HG02970 (cell line): ENCODE data around the gene NUBPL.
"Not testable (repeated sequence)": the region's sequence is repeated elsewhere in the genome, so short reads cannot be mapped to it uniquely, and the experiment has no call there.

Experiments used
- ATAC-seq: cut with Tn5 transposase; IDR thresholded peaks from one replicate; pipeline ENCODE4 v1.9.1; 2021; ENCODE audit warnings: mild to moderate bottlenecking, moderate library complexity, moderate number of reproducible peaks; ENCODE audit not compliant: unreplicated experiment, low FRiP score

The NUBPL gene

GRCh38 chr14:31660728-31661127 lies 99.5 kb downstream of the NUBPL start:
- no peak for ATAC-seq

- ATAC-seq = no peak
These were observed 107.1 kb downstream of the NUBPL start for GRCh38 chr14:31668348-31668747.

- no peak for ATAC-seq
These were observed 111.5 kb downstream of the NUBPL start for GRCh38 chr14:31672709-31673108.

GRCh38 chr14:31677052-31677451 lies 115.8 kb downstream of the NUBPL start:
- no peak for ATAC-seq

- ATAC-seq = no peak
These were observed 116.4 kb downstream of the NUBPL start for GRCh38 chr14:31677630-31678029.

GRCh38 chr14:31678421-31679249 lies 117.4 kb downstream of the NUBPL start:
- no peak for ATAC-seq

GRCh38 chr14:31682768-31683167 lies 121.6 kb downstream of the NUBPL start:
- no peak for ATAC-seq

GRCh38 chr14:31687726-31688125 lies 126.5 kb downstream of the NUBPL start:
- no peak for ATAC-seq

- no peak for ATAC-seq
These were observed 128.9 kb downstream of the NUBPL start for GRCh38 chr14:31690056-31690455.

GRCh38 chr14:31692376-31692781 lies 131.2 kb downstream of the NUBPL start:
- no peak for ATAC-seq

GRCh38 chr14:31696378-31696777 lies 135.2 kb downstream of the NUBPL start:
- no peak for ATAC-seq

GRCh38 chr14:31699809-31700208 lies 138.6 kb downstream of the NUBPL start:
- no peak for ATAC-seq

GRCh38 chr14:31700282-31701074 lies 139.3 kb downstream of the NUBPL start:
- no peak for ATAC-seq

GRCh38 chr14:31702130-31702529 lies 140.9 kb downstream of the NUBPL start:
- no peak for ATAC-seq

GRCh38 chr14:31703056-31703455 lies 141.9 kb downstream of the NUBPL start:
- no peak for ATAC-seq

- ATAC-seq = no peak
These were observed 144.5 kb downstream of the NUBPL start for GRCh38 chr14:31705731-31706130.

- ATAC-seq = not testable (repeated sequence)
These were observed 147.5 kb downstream of the NUBPL start for GRCh38 chr14:31708661-31709060.

GRCh38 chr14:31712244-31713127 lies 151.3 kb downstream of the NUBPL start:
- no peak for ATAC-seq

- no peak for ATAC-seq
These were observed 155.0 kb downstream of the NUBPL start for GRCh38 chr14:31716208-31716607.

GRCh38 chr14:31717294-31718085 lies 156.3 kb downstream of the NUBPL start:
- no peak for ATAC-seq
